ENCODE results near the gene FAM163A. TPM values are rescaled to one million over a fixed set of nuclear protein-coding genes. Genes with fewer than 3 reads are reported as not detected.
"Not testable (repeated sequence)": the region's sequence is repeated elsewhere in the genome, so short reads cannot be mapped to it uniquely, and the experiment has no call there.

FAM163A gene
- total RNA-seq, 4 donors from 2014 or later: 0.44 TPM; not detected in 3

DNA sequence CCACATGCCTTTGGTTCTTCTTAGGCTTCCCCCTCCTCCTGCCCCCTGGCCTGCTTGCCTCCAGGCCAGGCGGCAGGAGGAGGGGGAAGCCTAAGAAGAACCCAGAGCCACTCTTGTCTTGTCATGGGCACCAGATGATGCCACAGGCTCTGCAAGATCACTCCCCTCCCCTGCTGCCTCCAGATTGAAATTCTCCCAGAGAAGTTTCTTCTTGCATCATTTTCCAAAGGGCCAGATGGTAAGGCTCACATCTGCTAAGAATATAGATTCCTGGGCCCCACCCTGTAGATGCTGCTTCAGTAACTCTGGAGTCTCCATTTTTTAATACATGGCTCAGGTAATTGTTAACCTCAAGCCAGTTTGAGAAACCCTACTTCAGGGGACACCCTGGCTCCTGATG lies 60.8 kb downstream of the FAM163A start:
- Histone ChIP-seq H3K36me3 (no peaks in the 10 kb centered on the region), H3K9me3 (no peaks in the 10 kb centered on the region), H3K4me1 (no peaks in the 10 kb centered on the region), H3K27ac (no peak overlapping the region), H3K4me3 (no peak overlapping the region), H3K27me3 (no peaks in the 10 kb centered on the region)
- no peak for DNase-seq (ENCODE audit: low spot score in 2 of 2)
- 86 to 93% methylated on average over 1 of the region's 1 CpG for WGBS, 2 donors
- no peak for TF ChIP-seq EP300 (IDR thresholded peaks at IDR 0.05)
- TF ChIP-seq, protein P1, sequence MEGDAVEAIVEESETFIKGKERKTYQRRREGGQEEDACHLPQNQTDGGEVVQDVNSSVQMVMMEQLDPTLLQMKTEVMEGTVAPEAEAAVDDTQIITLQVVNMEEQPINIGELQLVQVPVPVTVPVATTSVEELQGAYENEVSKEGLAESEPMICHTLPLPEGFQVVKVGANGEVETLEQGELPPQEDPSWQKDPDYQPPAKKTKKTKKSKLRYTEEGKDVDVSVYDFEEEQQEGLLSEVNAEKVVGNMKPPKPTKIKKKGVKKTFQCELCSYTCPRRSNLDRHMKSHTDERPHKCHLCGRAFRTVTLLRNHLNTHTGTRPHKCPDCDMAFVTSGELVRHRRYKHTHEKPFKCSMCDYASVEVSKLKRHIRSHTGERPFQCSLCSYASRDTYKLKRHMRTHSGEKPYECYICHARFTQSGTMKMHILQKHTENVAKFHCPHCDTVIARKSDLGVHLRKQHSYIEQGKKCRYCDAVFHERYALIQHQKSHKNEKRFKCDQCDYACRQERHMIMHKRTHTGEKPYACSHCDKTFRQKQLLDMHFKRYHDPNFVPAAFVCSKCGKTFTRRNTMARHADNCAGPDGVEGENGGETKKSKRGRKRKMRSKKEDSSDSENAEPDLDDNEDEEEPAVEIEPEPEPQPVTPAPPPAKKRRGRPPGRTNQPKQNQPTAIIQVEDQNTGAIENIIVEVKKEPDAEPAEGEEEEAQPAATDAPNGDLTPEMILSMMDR (IDR thresholded peaks at IDR 0.05): no peak
- no peak for TF ChIP-seq POLR2A (IDR thresholded peaks at IDR 0.05)

DNA sequence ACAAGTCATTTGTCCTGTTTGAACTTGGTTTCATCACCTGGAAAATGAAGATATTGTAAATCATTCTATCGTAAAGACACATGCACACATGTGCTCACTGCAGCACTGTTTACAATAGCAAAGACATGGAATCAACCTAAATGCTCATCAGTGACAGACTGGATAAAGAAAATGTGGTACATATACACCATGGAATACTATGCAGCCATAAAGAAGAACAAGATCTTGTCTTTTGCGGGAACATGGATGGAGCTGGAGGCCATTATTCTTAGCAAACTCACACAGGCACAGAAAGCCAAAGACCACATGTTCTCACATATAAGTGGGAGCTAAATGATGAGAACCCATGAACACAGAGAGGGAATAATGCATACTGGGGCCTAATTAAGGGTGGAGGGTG lies 61.3 kb downstream of the FAM163A start:
- not testable (repeated sequence) for H3K4me3 ChIP-seq; H3K9me3 ChIP-seq; H3K36me3 ChIP-seq; H3K27ac ChIP-seq; DNase-seq (ENCODE audit: low spot score in 2 of 2); H3K4me1 ChIP-seq; H3K27me3 ChIP-seq
- WGBS, 2 donors: 91 to 98% methylated on average over 2 of the region's 2 CpGs

DNA sequence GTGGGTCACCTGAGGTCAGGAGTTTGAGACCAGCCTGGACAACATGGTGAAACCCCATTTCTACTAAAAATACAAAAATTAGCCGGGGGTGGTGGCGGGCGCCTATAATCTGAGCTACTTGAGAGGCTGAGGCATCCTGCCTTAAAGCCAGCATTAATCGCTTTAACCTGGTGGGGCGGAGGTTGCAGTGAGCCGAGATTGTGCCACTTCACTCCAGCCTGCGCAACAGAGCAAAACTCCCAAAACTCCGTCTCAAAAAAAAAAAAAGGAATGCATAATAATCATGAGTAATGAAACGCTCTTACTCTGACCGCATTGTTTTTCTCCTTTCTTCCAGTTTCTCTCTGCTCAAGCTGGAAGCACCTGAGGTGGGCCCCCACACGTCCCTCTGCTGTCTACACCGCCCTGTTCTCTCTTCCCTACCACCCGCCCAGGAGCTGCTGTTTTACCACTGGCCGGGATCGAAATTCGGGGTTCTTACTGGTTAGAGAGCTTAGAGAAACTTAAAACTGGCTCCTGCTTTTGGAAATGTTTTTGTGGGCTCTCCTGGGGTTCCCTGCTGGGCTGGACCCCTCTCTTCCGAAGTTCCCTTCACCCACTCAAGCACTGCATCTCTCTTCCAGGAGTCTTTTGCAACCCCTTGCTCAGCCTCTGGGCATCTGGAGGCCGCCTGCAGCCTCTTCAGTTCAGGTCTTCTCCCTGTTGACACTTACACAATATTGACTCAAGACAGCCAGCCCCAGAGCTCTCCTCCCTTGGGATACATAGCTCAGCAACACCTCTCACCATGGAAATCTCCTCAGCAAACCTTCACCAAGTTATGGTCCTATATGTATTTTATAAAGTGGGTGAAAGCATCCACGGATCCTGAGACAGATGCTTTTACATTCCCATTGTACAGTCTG lies 62.5 kb downstream of the FAM163A start:
- no peaks in the 10 kb centered on the region for H3K9me3 ChIP-seq
- 88 to 90% methylated on average over 19 of the region's 19 CpGs for WGBS, 2 donors
- TF ChIP-seq POLR2A (IDR thresholded peaks at IDR 0.05) (no peak), EP300 (IDR thresholded peaks at IDR 0.05) (no peak)
- TF ChIP-seq, protein P1 (IDR thresholded peaks at IDR 0.05): no peak

DNA sequence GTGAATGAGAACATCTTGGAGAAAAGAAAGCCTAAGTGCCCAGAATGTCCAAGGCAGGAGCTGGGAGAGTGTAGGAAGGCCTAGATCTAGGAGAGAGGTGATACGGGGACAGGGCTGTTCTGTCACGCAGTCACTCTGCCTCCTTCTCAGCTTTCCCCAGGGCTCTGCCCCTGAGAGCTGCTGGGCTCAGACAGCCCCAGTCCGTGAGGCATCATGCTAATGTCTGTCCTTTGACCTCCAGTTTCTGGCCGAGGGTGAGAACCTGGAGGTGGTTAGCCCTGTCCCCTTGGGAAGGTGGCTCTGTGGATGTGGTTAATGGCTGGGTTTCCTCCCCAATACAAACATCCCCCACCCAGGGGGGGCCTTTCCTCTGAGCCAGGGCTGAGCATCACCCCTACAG lies 63.2 kb downstream of the FAM163A start:
- Histone ChIP-seq H3K27me3 (no peaks in the 10 kb centered on the region), H3K4me1 (peaks cover 0 to 6% (median 0%) of the 10 kb centered on the region in 4 donors), H3K4me3 (no peak overlapping the region), H3K36me3 (no peaks in the 10 kb centered on the region), H3K27ac (no peak overlapping the region), H3K9me3 (no peaks in the 10 kb centered on the region)
- no peak for DNase-seq (ENCODE audit: low spot score in 2 of 2)
- no peak for TF ChIP-seq EP300 (IDR thresholded peaks at IDR 0.05)
- TF ChIP-seq POLR2A (IDR thresholded peaks at IDR 0.05): no peak
- TF ChIP-seq, protein P1 (IDR thresholded peaks at IDR 0.05): no peak
- 74 to 79% methylated on average over 4 of the region's 4 CpGs for WGBS, 2 donors

More for the DNA sequence above, 62.5 kb downstream of the FAM163A start:
- DNase-seq (ENCODE audit: low spot score in 2 of 2): no peak
- H3K36me3 ChIP-seq: no peaks in the 10 kb centered on the region
- no peak overlapping the region for H3K27ac ChIP-seq
- H3K27me3 ChIP-seq: no peaks in the 10 kb centered on the region
- no peak overlapping the region for H3K4me3 ChIP-seq
- H3K4me1 ChIP-seq: peaks cover 0 to 6% (median 0%) of the 10 kb centered on the region in 4 donors

DNA sequence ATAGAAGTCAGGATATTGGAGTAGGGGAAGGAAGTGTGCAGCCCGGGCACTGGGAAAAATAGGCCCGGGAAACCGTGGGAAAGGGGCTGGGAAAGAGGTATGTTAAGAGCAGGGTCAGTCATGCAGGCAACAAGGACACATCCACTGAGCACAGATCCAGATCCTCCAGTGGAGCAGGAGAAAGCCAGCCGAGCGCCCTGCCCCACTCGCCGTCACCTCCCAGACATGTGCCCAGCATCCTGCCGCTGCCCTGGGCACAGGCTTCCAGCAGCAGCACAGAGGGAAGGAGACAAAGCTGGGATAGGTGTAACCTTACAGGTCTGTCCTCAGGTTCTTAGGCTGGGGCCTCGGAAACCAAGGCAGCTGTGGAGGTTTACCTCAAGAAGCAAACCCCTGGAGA lies 64.2 kb downstream of the FAM163A start:
- TF ChIP-seq POLR2A (IDR thresholded peaks at IDR 0.05): no peak
- 86 to 88% methylated on average over 8 to 9 of the region's 9 CpGs for WGBS, 2 donors
- Histone ChIP-seq H3K9me3 (no peaks in the 10 kb centered on the region), H3K27ac (no peak overlapping the region), H3K4me3 (no peak overlapping the region), H3K4me1 (peaks cover 0 to 6% (median 0%) of the 10 kb centered on the region in 4 donors), H3K36me3 (no peaks in the 10 kb centered on the region), H3K27me3 (no peaks in the 10 kb centered on the region)
- DNase-seq (ENCODE audit: low spot score in 2 of 2): no peak

DNA sequence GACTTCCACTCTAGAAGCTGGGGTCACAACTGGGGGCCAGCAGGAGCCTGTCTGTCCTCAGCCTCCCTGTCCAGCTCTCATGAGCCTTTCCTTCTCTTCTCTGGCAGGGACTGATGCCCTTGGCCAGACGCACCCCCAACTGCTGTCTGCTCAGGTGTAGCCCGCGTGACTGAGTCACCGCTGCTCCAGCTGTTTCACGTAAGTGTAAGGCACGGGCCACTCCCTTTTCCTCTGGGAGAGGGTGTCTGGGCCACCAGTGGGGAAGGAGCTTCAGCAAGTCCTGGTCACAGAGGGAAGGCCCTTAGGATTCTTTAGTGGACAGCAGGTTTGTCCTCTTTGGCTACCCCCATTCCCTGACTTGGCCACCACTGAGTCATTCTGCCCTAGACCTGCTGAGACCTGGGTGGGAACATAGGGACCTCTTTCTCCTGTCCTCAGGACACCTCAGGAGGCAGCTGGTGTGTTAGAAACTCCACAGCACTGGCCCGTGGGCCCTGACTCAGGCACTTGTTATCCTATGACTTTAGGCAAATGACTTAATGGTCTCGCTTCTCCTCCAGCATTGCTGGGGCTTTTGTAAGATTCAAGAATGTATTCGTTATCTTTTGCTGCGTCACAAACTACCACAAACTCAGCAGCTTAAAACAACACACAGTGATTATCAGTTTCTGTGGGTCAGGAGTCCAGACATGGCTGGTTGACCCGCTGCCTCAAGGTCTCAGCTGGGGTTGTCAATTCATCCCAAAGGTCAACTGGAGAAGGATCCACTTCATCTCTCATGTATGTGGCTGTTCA lies 64.8 kb downstream of the FAM163A start:
- peaks cover 0 to 6% (median 0%) of the 10 kb centered on the region in 4 donors for H3K4me1 ChIP-seq
- TF ChIP-seq, protein P1 (IDR thresholded peaks at IDR 0.05): no peak
- TF ChIP-seq EP300 (IDR thresholded peaks at IDR 0.05) (no peak), POLR2A (IDR thresholded peaks at IDR 0.05) (no peak)
- H3K9me3 ChIP-seq: no peaks in the 10 kb centered on the region
- no peaks in the 10 kb centered on the region for H3K36me3 ChIP-seq
- no peak overlapping the region for H3K4me3 ChIP-seq
- H3K27ac ChIP-seq: no peak overlapping the region
- WGBS, 2 donors: 82 to 83% methylated on average over 10 to 11 of the region's 11 CpGs
- no peaks in the 10 kb centered on the region for H3K27me3 ChIP-seq
- DNase-seq (ENCODE audit: low spot score in 2 of 2): no peak

Data from tibial nerve (tissue), 4 donors.